ENCODE data around the gene NES.

NES gene

DNA sequence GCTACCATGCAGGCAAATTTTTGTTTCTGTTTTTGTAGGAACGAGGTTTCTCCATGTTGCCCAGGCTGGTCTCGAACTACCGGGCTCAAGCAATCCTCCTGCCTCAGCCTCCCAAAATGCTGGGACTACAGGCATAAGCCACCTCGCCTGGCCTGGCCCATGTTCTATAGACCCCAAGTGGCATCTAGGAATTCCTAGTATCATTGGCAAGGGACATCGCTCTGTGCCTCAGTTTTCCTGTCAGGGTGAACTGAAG lies 14.5 kb downstream of the NES start:
- DNase-seq, result no peak

DNA sequence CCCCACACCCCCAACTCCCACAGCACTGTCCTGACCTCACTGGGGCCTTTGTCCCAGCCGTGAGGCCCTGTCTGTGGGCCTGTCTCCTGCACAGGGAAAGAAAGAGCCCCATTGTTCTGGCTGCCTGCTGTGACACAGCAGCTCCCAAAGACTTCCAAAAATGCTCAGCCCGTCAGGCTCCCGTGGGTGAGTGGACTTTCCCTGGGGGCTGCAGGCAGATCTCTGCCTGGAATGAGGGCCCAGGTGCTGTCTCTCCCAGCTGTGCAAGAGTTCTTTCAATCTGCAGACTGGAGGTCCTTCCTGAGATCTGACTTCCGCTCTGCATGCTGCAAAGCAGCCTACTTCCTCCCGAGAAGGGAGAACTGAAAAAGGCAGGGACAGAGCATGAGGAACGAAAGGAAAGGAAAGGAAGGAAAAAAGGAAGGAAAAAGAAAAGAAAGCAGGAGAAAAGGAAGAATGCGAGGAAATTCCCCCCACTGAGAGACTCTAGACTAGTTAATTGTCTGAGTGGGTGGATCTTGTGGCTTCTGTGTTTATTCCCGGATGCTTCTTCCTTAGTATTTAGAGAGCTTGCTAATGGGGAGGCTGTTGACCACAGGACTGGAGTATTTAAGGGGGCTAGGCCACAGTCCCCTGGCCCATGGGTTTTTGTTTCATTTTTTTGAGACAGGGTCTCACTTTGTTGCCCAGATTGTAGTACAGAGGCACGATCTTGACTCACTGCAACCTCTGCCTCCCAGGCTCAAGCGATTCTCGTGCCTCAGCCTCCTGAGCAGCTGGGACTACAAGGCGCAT lies 15.0 kb downstream of the NES start:
- DNase-seq, result no peak

DNA sequence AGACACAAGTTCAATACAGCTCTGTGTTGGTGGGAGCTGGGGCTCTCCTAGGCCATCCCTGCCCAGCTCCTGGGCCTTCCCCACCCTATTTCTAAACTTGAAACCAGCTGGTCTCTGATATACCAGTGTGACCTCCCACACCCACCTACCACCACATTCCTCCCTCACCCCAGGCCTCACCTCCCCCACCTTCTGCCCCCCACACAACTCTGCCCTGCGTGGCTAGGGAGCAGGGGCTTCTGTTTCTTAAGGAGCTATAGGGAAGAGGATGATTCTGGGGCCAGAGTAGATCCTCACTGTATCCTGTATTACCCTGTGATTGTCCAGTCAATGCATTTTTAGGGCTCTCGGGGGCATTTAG lies 16.5 kb downstream of the NES start:
- no peak for DNase-seq

DNA sequence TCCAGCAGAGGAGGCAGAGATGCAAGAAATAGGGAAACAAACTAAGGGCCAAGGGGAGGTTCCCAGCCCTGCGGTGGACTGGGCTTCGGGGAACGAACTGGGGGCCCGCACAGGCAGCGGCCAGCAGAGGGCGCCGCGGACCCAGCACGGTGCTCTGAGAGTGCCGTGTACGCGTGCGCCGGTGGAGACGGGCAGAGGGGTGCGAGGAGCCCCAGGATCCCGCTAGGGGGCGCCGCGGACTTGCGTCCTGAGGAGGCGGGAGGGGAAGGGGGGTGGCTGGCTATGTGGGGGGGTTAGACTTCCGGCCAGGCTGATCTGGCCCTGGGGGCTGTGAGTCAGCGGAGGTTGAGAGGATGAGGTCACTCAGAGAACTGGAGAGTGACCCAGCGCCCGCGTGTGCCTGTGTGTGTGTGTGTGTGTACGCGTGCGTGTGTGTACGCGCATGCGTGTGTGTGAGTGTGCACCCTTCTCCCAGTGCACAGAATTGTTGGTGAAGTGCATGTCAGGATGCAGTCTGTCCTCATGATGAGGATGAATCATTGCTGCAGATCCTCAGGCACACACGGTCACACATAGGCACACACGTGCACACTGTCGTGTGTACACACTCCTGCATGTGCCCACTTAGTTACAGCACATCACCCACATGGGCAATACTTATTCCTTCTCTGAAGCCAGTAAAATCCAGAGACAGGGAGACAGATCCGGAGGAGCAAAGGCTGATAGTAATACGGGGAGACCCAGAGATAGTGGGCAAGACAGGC lies 17.0 kb downstream of the NES start:
- peak in 1 of 2 experiments; percentile 49 for DNase-seq

DNA sequence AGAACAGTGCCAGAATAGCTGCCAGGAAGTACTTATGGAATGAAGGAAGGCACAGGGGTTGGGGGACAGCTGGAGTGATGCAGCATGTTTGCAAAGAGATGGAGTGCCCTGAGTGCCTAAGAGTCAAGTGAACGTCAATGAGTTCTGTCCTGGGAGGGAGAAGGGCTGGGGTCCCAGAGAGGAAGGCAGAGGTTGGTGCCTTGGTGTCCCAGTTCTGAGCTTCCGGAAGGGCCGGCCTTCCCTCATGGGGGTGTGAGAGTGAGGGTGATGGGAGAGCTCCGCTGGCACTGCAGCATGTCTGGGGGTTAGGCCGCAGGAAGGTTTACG lies 17.6 kb downstream of the NES start:
- DNase-seq, result no peak

DNA sequence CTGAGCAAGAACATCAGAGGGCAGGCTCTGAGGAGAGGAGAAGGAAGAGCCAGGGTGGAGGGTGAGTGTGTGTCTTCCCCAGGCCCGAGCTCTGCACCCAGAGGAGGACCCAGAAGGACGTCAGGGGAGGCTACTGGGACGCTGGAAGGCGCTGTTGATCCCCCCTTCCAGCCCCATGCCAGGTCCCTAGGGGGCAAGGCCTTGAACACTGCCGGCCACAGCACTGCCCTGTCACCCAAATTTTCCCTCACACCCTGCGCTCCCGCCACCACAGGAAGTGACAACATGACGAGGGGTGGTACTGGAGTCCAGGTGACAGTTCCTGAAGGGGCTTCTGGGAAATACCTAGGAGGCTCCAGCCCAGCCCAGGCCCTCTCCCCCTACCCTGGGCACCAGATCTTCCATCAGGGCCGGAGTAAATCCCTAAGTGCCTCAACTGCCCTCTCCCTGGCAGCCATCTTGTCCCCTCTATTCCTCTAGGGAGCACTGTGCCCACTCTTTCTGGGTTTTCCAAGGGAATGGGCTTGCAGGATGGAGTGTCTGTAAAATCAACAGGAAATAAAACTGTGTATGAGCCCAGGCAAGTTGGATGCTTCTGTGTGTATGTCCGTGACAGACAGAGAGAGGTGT lies 18.1 kb downstream of the NES start:
- no peak for DNase-seq

DNA sequence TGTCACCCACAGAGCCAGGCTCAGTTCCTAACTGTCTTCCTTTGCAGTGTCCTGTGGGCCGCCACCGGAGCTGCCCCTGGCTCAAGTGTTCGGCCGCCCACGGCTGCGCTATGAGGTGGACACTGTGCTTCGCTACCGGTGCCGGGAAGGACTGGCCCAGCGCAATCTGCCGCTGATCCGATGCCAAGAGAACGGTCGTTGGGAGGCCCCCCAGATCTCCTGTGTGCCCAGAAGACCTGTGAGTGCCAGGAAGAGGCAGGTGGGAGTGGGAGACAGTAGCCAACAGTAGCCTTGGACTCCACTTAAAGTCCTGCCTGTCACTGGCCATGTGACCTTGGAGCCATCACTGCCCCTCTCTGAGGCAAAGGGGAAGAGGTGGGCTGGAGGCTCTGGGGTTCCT lies 18.7 kb downstream of the NES start:
- DNase-seq, result no peak

DNA sequence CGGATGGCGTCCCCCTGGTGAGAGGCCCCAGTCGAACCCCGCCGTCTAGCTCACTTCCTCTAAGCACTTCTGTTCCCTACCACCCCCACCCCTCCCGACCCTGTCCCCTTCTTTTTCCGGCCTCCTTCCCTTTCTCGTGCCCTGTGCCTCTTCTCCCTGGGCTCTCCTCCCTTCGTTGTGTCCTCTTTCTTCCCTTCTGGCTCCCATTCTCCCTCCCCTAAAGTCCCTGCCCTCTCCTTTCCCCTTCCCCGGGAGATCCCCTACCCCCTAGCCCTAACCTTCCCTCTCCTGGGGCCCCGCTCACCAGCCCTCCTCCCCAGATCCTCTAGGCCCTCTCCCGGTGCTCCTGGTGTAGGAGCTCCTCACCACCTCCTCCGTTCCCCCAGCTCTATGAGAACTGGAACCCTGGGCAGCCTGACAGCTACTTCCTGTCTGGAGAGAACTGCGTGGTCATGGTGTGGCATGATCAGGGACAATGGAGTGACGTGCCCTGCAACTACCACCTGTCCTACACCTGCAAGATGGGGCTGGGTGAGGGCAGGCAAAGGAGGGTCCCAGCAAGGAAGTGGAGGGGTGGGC lies 19.4 kb downstream of the NES start:
- no peak for DNase-seq

DNA sequence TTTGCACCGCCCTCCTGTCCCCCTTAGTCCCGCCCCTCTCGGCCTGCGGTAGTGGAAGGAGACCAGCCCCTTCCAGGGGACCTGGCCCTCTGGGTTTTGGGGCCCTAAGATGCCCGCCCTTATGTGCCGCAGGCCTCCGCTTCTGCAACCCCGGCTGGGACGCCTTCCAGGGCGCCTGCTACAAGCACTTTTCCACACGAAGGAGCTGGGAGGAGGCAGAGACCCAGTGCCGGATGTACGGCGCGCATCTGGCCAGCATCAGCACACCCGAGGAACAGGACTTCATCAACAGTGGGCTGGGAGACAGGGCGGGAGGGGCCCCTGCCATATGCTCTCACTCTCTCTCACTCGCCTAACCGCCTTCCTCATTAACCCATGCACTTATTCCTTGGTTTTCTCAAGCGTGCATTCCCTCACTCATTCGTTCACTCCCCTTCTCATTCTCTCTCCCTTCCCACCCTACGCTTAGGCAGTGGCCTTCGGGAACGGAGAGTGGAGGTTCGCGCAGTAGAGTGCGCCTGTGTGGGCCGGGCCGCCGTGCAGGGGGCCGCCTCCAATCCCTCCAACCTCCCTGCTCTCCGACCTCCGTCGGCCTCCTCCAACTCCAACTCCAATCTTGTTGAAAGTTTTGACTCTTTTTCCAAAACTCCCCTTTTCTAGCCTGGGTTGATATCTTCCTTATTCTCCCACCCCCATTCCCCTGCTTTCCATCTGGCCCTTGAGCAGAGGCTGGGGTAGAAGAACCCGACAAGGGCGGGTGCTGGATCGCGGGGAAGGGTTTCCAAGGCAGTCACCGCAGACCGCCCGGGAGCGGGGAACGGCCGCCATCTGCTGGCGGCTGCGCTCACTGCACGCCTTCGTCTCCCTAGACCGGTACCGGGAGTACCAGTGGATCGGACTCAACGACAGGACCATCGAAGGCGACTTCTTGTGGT lies 20.1 kb downstream of the NES start:
- no peak for DNase-seq

DNA sequence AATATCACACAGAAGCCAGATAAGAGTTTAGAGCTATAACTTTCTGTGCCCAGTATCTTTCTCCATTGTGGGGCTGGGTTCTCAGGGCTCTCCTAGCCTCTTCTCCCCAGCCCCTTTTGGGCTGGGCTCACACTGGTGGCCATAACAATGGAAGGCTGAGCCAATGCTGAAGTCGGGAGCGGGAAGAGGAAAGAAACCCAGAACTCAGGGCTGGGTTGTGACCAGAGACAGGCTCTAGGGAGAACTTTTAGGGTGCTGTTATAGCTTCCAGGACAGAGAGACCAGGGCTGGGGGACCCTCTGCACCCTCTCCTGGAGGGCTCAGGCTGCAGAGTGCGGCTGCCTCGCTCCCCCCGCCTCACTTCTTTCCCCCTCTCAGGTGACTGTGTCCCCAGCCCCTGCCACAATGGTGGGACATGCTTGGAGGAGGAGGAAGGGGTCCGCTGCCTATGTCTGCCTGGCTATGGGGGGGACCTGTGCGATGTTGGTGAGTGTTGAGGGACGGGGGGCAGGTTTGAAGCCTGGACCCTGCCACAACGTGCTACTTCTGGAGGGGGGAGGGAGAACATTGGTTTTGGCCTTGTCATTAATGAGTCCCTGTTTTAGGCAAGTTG lies 21.2 kb downstream of the NES start:
- no peak for DNase-seq

DNA sequence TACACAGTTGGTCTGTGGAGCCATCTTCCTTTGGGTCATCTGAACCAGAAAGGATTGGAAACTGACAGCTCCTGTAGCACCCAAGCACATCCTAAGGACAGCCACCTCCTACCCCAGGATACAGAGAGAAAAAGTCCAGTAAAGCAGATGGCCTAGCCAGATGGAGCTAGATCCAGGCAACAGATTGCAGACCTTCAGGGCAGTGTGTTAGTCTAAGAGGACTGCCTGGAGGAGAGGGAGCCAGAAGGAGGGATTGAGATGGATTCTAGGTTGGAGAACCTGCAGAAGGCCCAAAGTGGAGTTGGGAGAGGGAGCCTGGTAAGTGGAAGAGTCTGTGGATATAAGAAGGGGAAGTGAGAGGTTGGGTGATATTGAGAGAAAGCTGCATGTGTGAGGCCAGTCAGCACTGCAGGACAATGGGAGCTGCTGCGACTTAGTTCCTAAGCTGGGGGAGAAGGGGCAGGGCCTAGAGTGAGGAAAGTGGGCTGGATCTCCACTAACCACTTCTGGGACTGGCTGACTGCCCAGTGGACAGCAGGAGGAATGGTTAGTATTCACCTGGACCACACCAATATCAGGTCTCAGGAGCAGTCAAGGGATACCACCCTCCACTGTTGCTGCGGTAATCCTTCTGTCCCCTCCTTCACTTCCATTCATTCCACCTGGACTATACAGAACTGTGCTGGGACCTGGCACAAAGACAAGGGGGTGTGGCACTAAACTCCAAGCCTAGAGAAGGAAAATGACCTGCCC lies 21.9 kb downstream of the NES start:
- DNase-seq, result no peak

DNA sequence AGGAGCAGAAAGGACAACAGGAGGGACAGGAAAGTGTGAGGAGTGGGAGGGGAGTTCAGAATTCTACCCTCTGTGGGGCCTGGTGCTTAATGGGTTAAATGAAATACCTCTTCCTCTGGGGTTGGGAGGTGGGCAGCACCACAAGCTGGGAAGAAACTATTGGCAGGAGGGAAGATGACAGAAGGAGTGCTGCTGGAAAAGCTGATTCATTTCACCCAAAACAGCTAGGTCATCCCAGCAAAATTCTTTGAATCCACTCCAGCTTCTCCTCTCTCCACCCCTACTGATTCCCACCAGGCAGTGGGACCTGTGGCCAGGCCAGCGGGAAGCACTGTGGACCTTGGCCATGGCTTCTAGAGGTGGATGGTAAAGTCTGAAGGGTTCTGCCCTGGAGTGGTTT lies 22.5 kb downstream of the NES start:
- DNase-seq, result no peak

DNA sequence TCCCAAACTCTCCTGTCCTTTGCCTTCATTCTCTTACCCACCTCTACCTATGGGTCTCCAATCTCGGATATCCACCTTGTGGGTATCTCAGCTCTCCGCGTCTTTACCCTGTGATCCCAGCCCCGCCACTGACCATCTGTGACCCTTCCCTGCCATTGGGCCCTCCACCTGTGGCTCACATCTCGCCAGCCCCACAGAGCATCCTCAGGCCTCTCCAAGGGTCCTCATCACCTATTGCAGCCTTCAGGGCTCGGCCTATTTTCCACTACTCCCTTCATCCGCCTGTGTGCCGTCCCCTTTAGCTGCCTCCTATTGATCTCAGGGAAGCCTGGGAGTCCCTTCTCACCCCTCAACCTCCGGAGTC lies 24.2 kb downstream of the NES start:
- no peak for DNase-seq

DNA sequence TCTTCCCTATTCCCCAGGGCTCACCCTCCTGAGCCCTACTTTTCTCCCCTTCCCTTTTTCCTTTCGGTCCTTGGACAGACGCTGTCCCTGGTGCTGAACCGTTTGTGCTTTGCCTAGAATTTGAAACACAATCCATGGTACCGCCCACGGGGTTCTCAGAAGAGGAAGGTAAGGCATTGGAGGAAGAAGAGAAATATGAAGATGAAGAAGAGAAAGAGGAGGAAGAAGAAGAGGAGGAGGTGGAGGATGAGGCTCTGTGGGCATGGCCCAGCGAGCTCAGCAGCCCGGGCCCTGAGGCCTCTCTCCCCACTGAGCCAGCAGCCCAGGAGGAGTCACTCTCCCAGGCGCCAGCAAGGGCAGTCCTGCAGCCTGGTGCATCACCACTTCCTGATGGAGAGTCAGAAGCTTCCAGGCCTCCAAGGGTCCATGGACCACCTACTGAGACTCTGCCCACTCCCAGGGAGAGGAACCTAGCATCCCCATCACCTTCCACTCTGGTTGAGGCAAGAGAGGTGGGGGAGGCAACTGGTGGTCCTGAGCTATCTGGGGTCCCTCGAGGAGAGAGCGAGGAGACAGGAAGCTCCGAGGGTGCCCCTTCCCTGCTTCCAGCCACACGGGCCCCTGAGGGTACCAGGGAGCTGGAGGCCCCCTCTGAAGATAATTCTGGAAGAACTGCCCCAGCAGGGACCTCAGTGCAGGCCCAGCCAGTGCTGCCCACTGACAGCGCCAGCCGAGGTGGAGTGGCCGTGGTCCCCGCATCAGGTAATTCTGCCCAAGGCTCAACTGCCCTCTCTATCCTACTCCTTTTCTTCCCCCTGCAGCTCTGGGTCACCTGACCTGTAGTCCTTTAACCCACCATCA lies 24.8 kb downstream of the NES start:
- DNase-seq, result no peak

DNA sequence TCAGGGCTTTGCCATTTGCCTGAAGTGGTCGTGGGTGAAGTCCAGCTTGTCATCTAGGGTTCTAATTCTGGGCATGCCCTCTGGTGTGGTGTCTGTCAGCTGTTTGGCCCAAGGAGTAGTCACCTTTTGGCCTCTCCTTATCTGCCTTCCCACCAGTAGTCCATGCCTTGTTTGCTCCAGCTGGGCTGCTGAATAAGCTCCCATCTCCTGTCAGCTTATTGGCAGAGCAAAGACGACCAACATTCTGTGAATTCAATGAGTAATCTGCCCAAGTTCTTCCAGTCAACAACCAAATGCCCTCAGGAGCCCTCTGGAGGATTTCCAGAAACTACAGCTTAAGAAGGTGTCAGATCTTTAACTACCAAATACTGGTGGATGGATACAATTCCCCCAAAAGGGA lies 28.3 kb downstream of the NES start:
- DNase-seq, result no peak

DNA sequence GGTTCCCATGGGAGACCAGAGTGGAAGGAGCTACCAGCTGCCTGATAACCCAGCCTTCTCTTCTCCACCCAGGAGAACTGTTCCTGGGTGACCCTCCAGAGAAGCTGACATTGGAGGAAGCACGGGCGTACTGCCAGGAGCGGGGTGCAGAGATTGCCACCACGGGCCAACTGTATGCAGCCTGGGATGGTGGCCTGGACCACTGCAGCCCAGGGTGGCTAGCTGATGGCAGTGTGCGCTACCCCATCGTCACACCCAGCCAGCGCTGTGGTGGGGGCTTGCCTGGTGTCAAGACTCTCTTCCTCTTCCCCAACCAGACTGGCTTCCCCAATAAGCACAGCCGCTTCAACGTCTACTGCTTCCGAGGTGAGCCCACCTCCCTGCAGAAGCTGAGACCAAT lies 28.7 kb downstream of the NES start:
- DNase-seq, result no peak

DNA sequence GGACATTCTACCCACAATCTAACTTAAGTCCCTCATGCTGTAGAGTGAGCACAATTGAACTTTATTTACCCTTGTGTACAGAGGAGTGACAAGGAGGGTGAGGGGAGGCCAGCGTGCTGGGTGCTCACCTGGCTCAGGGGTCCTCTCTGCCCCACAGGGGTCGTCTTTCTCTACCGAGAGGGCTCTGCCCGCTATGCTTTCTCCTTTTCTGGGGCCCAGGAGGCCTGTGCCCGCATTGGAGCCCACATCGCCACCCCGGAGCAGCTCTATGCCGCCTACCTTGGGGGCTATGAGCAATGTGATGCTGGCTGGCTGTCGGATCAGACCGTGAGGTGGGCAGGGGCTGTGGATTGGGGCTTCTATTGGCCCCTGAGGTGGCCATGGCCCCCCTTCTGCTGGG lies 29.9 kb downstream of the NES start:
- DNase-seq, result no peak

DNA sequence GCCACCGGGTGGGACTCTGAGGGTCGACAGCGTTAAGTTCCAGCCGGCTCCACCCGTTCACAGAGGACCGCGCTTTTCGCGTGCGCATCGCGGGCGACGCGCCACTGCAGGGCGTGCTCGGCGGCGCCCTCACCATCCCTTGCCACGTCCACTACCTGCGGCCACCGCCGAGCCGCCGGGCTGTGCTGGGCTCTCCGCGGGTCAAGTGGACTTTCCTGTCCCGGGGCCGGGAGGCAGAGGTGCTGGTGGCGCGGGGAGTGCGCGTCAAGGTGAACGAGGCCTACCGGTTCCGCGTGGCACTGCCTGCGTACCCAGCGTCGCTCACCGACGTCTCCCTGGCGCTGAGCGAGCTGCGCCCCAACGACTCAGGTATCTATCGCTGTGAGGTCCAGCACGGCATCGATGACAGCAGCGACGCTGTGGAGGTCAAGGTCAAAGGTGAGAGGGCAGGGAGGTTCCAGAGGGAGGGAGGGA lies 30.4 kb downstream of the NES start:
- DNase-seq, result no peak

DNA sequence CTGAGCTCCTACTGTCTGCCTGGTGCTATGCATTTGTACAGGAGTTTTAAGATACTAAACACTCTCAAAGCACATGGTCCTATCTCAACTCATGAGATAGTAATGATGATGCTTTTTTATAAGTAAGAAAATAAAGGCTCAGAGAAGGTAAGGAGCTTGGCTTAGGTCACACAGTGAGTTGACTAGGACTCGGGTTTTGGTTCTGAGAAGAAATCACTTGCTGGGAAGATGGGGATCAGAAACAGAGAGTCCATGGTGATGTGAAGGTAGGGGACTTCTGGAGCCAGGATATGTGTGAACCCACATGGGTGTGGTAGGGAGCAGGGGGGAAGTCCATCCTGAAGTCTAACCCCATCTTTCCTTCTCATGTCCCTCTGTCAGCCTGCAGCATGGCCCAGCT lies 31.5 kb downstream of the NES start:
- no peak for DNase-seq

DNA sequence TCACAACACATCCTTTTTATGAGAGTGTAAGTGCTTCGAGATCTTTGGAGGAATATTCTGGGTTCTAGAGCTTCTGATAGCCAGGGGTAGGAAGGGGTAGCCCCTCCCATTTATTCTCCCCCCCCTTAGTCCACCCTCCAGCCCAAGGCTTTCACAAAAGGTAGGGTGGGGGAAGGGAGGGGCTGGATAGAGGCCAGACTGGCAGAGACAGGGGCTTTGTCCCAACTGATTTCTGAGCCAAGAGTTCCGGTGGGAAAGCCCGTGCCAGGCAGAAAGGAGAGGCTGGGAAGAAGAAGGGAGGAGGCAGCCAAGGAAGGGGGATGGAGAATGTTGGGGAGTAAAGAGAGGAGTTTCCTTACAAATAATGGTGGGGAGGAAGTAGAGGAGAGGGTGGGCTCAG lies 32.2 kb downstream of the NES start:
- no peak for DNase-seq

DNA sequence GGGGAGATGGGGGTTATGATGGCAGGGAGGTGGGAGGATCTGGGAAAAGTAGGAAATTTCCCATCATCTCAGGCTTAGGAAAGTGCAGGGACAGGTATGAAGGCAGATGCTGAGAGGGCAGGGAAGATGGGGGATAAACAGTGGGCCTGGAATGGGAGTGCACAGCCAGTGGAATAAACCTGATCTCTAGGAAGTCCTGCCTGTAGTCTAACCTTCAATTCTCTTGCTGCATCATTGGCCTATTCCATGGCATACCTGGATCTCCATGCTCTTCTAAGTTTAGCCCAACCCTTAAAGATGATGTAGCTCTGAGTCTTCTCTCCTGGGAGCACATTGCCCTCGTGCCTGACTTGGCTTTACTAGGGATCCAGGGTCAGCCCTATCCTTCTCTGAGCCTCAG lies 32.6 kb downstream of the NES start:
- DNase-seq, result no peak
